Measurements from ENCODE around the gene LGALS7B.

Gene LGALS7B

DNA sequence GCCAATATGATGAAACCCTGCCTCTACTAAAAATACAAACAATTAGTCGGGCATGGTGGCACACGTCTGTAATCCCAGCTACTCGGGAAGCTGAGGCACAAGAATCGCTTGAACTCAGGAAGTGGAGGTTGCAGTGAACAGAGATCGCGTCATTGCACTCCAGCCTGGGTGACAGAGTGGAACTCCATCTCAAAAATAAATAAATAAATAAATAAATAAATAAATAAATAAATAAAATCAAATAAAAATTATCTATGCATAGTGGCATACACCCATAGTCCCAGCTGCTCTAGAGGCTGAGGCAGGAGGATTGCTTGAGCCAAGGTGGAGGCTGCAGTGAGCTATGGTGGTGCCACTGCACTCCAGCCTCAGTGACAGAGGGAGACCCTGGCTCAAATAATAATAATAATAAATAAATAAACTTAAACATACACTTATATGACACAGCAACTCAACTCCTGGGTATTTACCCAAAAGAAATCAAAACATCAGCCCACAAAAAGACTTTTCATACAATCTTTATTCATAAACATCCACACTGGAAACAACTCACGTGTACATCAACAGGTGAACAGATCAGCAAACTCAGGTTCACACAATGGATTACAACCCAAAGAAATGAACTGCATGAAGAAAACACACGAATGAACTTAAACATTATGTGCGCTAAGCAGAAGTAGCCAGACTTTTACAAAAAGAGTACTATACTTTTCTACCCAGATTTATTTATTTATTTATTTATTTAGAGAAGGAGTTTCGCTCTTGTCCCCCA, 22.5 kb upstream of the LGALS7B start (continued):
- TF ChIP-seq, protein P1, sequence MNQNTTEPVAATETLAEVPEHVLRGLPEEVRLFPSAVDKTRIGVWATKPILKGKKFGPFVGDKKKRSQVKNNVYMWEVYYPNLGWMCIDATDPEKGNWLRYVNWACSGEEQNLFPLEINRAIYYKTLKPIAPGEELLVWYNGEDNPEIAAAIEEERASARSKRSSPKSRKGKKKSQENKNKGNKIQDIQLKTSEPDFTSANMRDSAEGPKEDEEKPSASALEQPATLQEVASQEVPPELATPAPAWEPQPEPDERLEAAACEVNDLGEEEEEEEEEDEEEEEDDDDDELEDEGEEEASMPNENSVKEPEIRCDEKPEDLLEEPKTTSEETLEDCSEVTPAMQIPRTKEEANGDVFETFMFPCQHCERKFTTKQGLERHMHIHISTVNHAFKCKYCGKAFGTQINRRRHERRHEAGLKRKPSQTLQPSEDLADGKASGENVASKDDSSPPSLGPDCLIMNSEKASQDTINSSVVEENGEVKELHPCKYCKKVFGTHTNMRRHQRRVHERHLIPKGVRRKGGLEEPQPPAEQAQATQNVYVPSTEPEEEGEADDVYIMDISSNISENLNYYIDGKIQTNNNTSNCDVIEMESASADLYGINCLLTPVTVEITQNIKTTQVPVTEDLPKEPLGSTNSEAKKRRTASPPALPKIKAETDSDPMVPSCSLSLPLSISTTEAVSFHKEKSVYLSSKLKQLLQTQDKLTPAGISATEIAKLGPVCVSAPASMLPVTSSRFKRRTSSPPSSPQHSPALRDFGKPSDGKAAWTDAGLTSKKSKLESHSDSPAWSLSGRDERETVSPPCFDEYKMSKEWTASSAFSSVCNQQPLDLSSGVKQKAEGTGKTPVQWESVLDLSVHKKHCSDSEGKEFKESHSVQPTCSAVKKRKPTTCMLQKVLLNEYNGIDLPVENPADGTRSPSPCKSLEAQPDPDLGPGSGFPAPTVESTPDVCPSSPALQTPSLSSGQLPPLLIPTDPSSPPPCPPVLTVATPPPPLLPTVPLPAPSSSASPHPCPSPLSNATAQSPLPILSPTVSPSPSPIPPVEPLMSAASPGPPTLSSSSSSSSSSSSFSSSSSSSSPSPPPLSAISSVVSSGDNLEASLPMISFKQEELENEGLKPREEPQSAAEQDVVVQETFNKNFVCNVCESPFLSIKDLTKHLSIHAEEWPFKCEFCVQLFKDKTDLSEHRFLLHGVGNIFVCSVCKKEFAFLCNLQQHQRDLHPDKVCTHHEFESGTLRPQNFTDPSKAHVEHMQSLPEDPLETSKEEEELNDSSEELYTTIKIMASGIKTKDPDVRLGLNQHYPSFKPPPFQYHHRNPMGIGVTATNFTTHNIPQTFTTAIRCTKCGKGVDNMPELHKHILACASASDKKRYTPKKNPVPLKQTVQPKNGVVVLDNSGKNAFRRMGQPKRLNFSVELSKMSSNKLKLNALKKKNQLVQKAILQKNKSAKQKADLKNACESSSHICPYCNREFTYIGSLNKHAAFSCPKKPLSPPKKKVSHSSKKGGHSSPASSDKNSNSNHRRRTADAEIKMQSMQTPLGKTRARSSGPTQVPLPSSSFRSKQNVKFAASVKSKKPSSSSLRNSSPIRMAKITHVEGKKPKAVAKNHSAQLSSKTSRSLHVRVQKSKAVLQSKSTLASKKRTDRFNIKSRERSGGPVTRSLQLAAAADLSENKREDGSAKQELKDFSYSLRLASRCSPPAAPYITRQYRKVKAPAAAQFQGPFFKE (tag by site-specific recombination; IDR thresholded peaks at IDR 0.05; ENCODE audit: borderline replicate concordance) = no peak
- TF ChIP-seq KLF9 (tag by site-specific recombination; IDR thresholded peaks at IDR 0.05; ENCODE audit: low read depth) = no peak
- 0 out of 2 replicates have a peak, but pooled peaks have one; percentile 68 for TF ChIP-seq ZNF704 (tag by site-specific recombination; IDR thresholded peaks at IDR 0.05)
- TF ChIP-seq ZNF660 (tag by site-specific recombination; IDR thresholded peaks at IDR 0.05) = no peak
- TF ChIP-seq ZNF362 (tag by site-specific recombination; IDR thresholded peaks at IDR 0.05) = no peak
- peak; percentile 63; the same call in 1 of the 2 replicates for TF ChIP-seq KLF7 (tag by site-specific recombination; IDR thresholded peaks at IDR 0.05; ENCODE audit: borderline replicate concordance)
- no peak for TF ChIP-seq ZNF211 (tag by site-specific recombination; IDR thresholded peaks at IDR 0.05; ENCODE audit: low read depth)
- no peak for TF ChIP-seq ZNF175 (tag by site-specific recombination; IDR thresholded peaks at IDR 0.05)
- no peak for TF ChIP-seq PBX3 (CRISPR knock-in tag; IDR thresholded peaks at IDR 0.05)
- TF ChIP-seq ZNF341 (tag by site-specific recombination; IDR thresholded peaks at IDR 0.05; ENCODE audit: low read depth) = peak; percentile 36
- no peak; the same call in 1 of the 2 replicates for TF ChIP-seq REPIN1 (tag by site-specific recombination; IDR thresholded peaks at IDR 0.05; ENCODE audit: low read depth)
- 0 out of 2 replicates have a peak, but pooled peaks have one; percentile 57 for TF ChIP-seq ZNF24 (tag by site-specific recombination; IDR thresholded peaks at IDR 0.05)
- TF ChIP-seq SALL2 (tag by site-specific recombination; IDR thresholded peaks at IDR 0.05; ENCODE audit: borderline replicate concordance) = no peak
- TF ChIP-seq, protein P2, sequence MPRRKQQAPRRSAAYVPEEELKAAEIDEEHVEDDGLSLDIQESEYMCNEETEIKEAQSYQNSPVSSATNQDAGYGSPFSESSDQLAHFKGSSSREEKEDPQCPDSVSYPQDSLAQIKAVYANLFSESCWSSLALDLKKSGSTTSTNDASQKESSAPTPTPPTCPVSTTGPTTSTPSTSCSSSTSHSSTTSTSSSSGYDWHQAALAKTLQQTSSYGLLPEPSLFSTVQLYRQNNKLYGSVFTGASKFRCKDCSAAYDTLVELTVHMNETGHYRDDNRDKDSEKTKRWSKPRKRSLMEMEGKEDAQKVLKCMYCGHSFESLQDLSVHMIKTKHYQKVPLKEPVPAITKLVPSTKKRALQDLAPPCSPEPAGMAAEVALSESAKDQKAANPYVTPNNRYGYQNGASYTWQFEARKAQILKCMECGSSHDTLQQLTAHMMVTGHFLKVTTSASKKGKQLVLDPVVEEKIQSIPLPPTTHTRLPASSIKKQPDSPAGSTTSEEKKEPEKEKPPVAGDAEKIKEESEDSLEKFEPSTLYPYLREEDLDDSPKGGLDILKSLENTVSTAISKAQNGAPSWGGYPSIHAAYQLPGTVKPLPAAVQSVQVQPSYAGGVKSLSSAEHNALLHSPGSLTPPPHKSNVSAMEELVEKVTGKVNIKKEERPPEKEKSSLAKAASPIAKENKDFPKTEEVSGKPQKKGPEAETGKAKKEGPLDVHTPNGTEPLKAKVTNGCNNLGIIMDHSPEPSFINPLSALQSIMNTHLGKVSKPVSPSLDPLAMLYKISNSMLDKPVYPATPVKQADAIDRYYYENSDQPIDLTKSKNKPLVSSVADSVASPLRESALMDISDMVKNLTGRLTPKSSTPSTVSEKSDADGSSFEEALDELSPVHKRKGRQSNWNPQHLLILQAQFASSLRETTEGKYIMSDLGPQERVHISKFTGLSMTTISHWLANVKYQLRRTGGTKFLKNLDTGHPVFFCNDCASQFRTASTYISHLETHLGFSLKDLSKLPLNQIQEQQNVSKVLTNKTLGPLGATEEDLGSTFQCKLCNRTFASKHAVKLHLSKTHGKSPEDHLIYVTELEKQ (tag by site-specific recombination; IDR thresholded peaks at IDR 0.05; ENCODE audit: borderline replicate concordance) = no peak; the same call in 1 of the 2 replicates
- TF ChIP-seq REST (tag by site-specific recombination; IDR thresholded peaks at IDR 0.05) = peak; percentile 85
- TF ChIP-seq ZNF239 (tag by site-specific recombination; IDR thresholded peaks at IDR 0.05) = no peak
- TF ChIP-seq, protein P3, sequence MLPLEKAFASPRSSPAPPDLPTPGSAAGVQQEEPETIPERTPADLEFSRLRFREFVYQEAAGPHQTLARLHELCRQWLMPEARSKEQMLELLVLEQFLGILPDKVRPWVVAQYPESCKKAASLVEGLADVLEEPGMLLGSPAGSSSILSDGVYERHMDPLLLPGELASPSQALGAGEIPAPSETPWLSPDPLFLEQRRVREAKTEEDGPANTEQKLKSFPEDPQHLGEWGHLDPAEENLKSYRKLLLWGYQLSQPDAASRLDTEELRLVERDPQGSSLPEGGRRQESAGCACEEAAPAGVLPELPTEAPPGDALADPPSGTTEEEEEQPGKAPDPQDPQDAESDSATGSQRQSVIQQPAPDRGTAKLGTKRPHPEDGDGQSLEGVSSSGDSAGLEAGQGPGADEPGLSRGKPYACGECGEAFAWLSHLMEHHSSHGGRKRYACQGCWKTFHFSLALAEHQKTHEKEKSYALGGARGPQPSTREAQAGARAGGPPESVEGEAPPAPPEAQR (tag by site-specific recombination; IDR thresholded peaks at IDR 0.05) = no peak
- TF ChIP-seq ZNF354C (tag by site-specific recombination; IDR thresholded peaks at IDR 0.05; ENCODE audit: borderline replicate concordance, low read depth) = 0 out of 2 replicates have a peak, but pooled peaks have one; percentile 86
- no peak for TF ChIP-seq ZFP41 (tag by site-specific recombination; IDR thresholded peaks at IDR 0.05; ENCODE audit: borderline replicate concordance)
